GM12878 (cell line): ENCODE data around the gene OMP. TPM values are rescaled to one million over a fixed set of nuclear protein-coding genes. Genes with fewer than 3 reads are reported as not detected.

Source experiments
- ATAC-seq: fragments of 200-7000 bp; cut with Tn5 transposase; 3 replicates; pipeline ENCODE4 v1.9.1; 2020; ENCODE audit warnings: mild to moderate bottlenecking, moderate library complexity
- BruUV-seq: library from RNA; stranded (reverse); fragments of 400-500 nt; replicated peaks from 2 replicates; lab custom pipeline; 2021; lab: Mats Ljungman, UMichigan
- CTCF ChIA-PET: fragments of 300-600 bp; sonication (Branson Sonifier 250); formaldehyde crosslinking; extraction: SDS; loops from one replicate; lab custom pipeline; 2021; ENCODE audit warnings: inconsistent platforms; lab: Yijun Ruan, JAX
- POLR2A ChIA-PET: fragments of 350-600 bp; formaldehyde crosslinking; extraction: SDS; loops from one replicate; lab custom pipeline; 2021; ENCODE audit warnings: inconsistent platforms; lab: Charles Lee
- RAD21 ChIA-PET: fragments of 300-600 bp; sonication (Branson Sonifier 250); formaldehyde crosslinking; loops from one replicate; lab custom pipeline; 2023; ENCODE audit warnings: antibody characterized with exemption; ENCODE audit not compliant: unreplicated experiment; lab: Charles Lee
- SMC1A ChIA-PET: fragments of 300-600 bp; sonication (Branson Sonifier 250); formaldehyde crosslinking; loops from one replicate; lab custom pipeline; 2023; ENCODE audit not compliant: unreplicated experiment, uncharacterized antibody; lab: Charles Lee
- DNase-seq: peaks from one replicate; pipeline ENCODE4 v3.0.0-alpha.2; 2011; ENCODE audit warnings: low read depth, low spot score
- FAIRE-seq: peaks from 3 replicates; lab custom pipeline; 2011; peaks lifted over from hg19 to GRCh38; lab: Jason Lieb, UNC
- H2AFZ ChIP-seq: 2 replicates; pipeline ENCODE4 v1.6.0; 2011; ENCODE audit warnings: low read depth, low read length, control low read depth; ENCODE audit not compliant: control insufficient read depth
- H3K27ac ChIP-seq: 2 replicates; pipeline ENCODE4 v1.5.1; 2011; ENCODE audit warnings: control low read depth; ENCODE audit not compliant: control insufficient read depth, insufficient read depth
- H3K27me3 ChIP-seq, 2 experiments: replicated peaks in 1 of 2; 2 replicates each; pipeline versions ENCODE4 v1.6.0 to v1.6.1; 2011; ENCODE audit warnings: low read length in 1 of 2; ENCODE audit not compliant: control insufficient read depth in 2 of 2, insufficient read depth in 2 of 2
- H3K36me3 ChIP-seq, 2 experiments: 2 replicates each; pipeline ENCODE4 v1.5.1; 2011; ENCODE audit warnings: low read length in 1 of 2; ENCODE audit not compliant: control insufficient read depth in 2 of 2, insufficient read depth in 2 of 2
- H3K4me1 ChIP-seq: 2 replicates; pipeline ENCODE4 v1.6.1; 2011; ENCODE audit warnings: mild to moderate bottlenecking, low read length, moderate library complexity, mixed read lengths; ENCODE audit not compliant: control insufficient read depth, insufficient read depth
- H3K4me2 ChIP-seq: 2 replicates; pipeline ENCODE4 v1.6.0; 2011; ENCODE audit warnings: control low read depth; ENCODE audit not compliant: control insufficient read depth, insufficient read depth
- H3K4me3 ChIP-seq: fragments of 200-600 bp; sonication (generic); 2 replicates; pipeline ENCODE4 v1.5.1; 2016
- H3K79me2 ChIP-seq: 2 replicates; pipeline ENCODE4 v1.6.0; 2011; ENCODE audit warnings: low read length; ENCODE audit not compliant: control insufficient read depth, insufficient read depth
- H3K9ac ChIP-seq: 2 replicates; pipeline ENCODE4 v1.8.0; 2011; ENCODE audit warnings: low read length, control low read depth, mixed read lengths; ENCODE audit not compliant: control insufficient read depth, insufficient read depth
- H3K9me3 ChIP-seq: replicated peaks from 3 replicates; pipeline ENCODE4 v1.5.1; 2011; ENCODE audit warnings: mild to moderate bottlenecking, low read length; ENCODE audit not compliant: control insufficient read depth, insufficient read depth
- H4K20me1 ChIP-seq: 2 replicates; pipeline ENCODE4 v1.6.0; 2011; ENCODE audit not compliant: control insufficient read depth, insufficient read depth
- BCL3 ChIP-seq: IDR thresholded peaks from 2 replicates; pipeline ENCODE4 v1.6.1; 2011; ENCODE audit warnings: borderline replicate concordance, low read depth, mild to moderate bottlenecking, moderate library complexity, low read length; ENCODE audit not compliant: insufficient read depth, poor library complexity, severe bottlenecking
- BCLAF1 ChIP-seq: fragments of 450-650 bp; IDR thresholded peaks from 2 replicates; pipeline ENCODE4 v1.6.1; 2017; ENCODE audit warnings: antibody characterized with exemption, mild to moderate bottlenecking, moderate library complexity
- CEBPB ChIP-seq, 2 experiments: fragments of 150-350 bp in 1 of 2; IDR thresholded peaks; 2 replicates each; pipeline ENCODE4 v1.6.1; 2012 to 2014; ENCODE audit warnings: low read depth in 2 of 2, low read length in 2 of 2, borderline replicate concordance in 1 of 2, inconsistent platforms in 1 of 2
- EGR1 ChIP-seq, 2 experiments: IDR thresholded peaks; 1 replicate in 1 of 2; 2 replicates in 1 of 2; pipeline ENCODE4 v1.6.1; 2011 to 2012; ENCODE audit warnings: low read depth in 2 of 2, low read length in 2 of 2, borderline replicate concordance in 1 of 2, mild to moderate bottlenecking in 1 of 2, moderate library complexity in 1 of 2
- HSF1 ChIP-seq: fragments of 150-350 bp; IDR thresholded peaks from 2 replicates; pipeline ENCODE4 v1.6.1; 2014; ENCODE audit warnings: mild to moderate bottlenecking, low read depth, low read length
- POLR2A ChIP-seq: IDR thresholded peaks from 2 replicates; pipeline ENCODE4 v1.6.1; 2011; ENCODE audit warnings: low read depth, mild to moderate bottlenecking, low read length
- POLR2AphosphoS5 ChIP-seq: IDR thresholded peaks from 2 replicates; pipeline ENCODE4 v1.6.1; 2011; ENCODE audit warnings: mild to moderate bottlenecking, low read length, inconsistent platforms
- SREBF1 ChIP-seq: IDR thresholded peaks from 2 replicates; pipeline ENCODE4 v1.6.1; 2012; ENCODE audit warnings: mild to moderate bottlenecking, low read length
- SREBF2 ChIP-seq: IDR thresholded peaks from 2 replicates; pipeline ENCODE4 v1.6.1; 2012; ENCODE audit warnings: mild to moderate bottlenecking, low read length
- ZNF687 ChIP-seq: fragments of 450-650 bp; IDR thresholded peaks from 2 replicates; pipeline ENCODE4 v1.6.1; 2017; ENCODE audit warnings: mild to moderate bottlenecking, moderate library complexity
- WGBS: methylation state at CpG from one replicate; pipeline ENCODE4 v1.1.6; 2016; ENCODE audit warnings: low lambda C conversion rate; ENCODE audit not compliant: insufficient replicate concordance, insufficient coverage; ENCODE audit errors: missing lambda C conversion rate; 5-methylcytosine and 5-hydroxymethylcytosine counted together
- in situ Hi-C: fragments of 300-500 bp; cut with MboI; formaldehyde crosslinking; loops from 9 replicates; pipeline ENCODE4 v1.14.3; 2018; ENCODE audit warnings: mixed read lengths
- intact Hi-C: fragments of 100-400 bp; cut with micrococcal nuclease; formaldehyde crosslinking; loops from one replicate; pipeline ENCODE4 v1.14.2; 2022; ENCODE audit not compliant: unreplicated experiment
- polyA plus RNA-seq, 11 experiments: library from polyadenylated mRNA; depleted of rRNA in 4 of 11; unstranded in 6 of 11; stranded (reverse) in 5 of 11; fragments of >200 nt; fragmentation: Nextera tagmentation in 4 of 11; fragmentation: Illumina TruSeq in 1 of 11; extraction: Ambion mirVana in 4 of 11; extraction: Trizol in 1 of 11; gene quantifications; 1 replicate in 1 of 11; 2 replicates in 10 of 11; pipeline versions ENCODE4 v1.2.1 to v1.2.3, GENCODE V29; 2011 to 2016; ENCODE audit warnings: inconsistent platforms in 2 of 11, missing spikeins in 2 of 11, low read depth in 1 of 11
- total RNA-seq, 4 experiments: library from RNA; depleted of rRNA in 3 of 4; stranded (reverse); fragments of >200 nt in 3 of 4; fragmentation: Illumina TruSeq in 1 of 4; extraction: Trizol in 1 of 4; gene quantifications; 2 replicates each; pipeline versions ENCODE4 v1.2.1 to v1.2.3, GENCODE V29; 2013 to 2021

The OMP gene
- total and polyA plus RNA-seq, 10 of the 15 experiments (the other 5 are each of a cell fraction or from before 2014, with no cell fraction given), result not detected

GRCh38 chr11:77141034-77141433 is 38.4 kb downstream of the OMP start (continued):
- TF ChIP-seq BCLAF1, result no peak

DNA sequence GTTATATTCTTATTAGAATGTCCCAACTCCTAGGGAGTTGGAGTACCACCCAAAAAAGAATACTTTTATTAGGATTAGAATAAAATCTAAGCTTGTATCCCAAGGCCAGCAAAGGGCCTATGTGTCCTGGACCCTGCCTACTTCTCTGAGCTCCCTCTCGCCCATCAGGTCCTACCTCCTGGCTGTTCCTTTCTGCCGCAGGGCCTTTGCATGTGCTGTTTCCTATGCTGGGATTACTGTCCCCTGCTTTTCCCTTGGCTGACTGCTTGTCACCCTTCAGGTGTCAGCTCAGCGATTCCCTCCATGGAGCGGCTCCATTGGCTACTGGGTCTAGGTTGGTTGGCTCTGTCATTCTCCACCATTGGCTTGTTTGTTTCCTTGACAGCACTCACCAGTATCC is 38.8 kb downstream of the OMP start:
- H3K4me2 ChIP-seq, result no peak overlapping the region
- POLR2A ChIA-PET, result no interaction called here
- no peak for DNase-seq
- no peak for TF ChIP-seq SREBF1
- no peak for TF ChIP-seq CEBPB (IDR thresholded peaks at IDR 0.05; ENCODE audit: borderline replicate concordance in 1 of 2, low read depth in 2 of 2, low read length in 2 of 2)
- no peak for TF ChIP-seq HSF1
- no peak for TF ChIP-seq BCL3
- no peak for TF ChIP-seq POLR2AphosphoS5
- TF ChIP-seq EGR1 (IDR thresholded peaks at IDR 0.05; ENCODE audit: borderline replicate concordance in 1 of 2, low read depth in 2 of 2, low read length in 2 of 2), result no peak
- TF ChIP-seq ZNF687, result no peak
- no peak for TF ChIP-seq SREBF2
- TF ChIP-seq POLR2A, result no peak
- TF ChIP-seq, all 136 proteins: peak for 0
- intact Hi-C loops, result no loop called here
- no peak overlapping the region for H3K27ac ChIP-seq
- no peaks in the 10 kb centered on the region; a peak in 2 of 4 replicates for H3K27me3 ChIP-seq
- ChIA-PET SMC1A (no interaction called here), RAD21 (no interaction called here), CTCF (interaction anchor here (0.6 to 2.0 kb wide), 2 partner anchors 14 to 134 kb away, joined by 3 to 8 read pairs; partner anchors contain the start of gene MYO7A)
- in situ Hi-C loops, result no loop called here
- no peak for ATAC-seq
- no peaks in the 10 kb centered on the region for H3K36me3 ChIP-seq
- H3K9me3 ChIP-seq, result no peaks in the 10 kb centered on the region
- no peak overlapping the region for H3K9ac ChIP-seq
- no peak overlapping the region for H3K4me3 ChIP-seq
- no peaks in the 10 kb centered on the region for H4K20me1 ChIP-seq
- 48% methylated on average over 4 of the region's 4 CpGs for WGBS
- no peak overlapping the region for H2AFZ ChIP-seq
- H3K4me1 ChIP-seq, result no peaks in the 10 kb centered on the region
- FAIRE-seq, result no peak
- no TSS peak for BruUV-seq
- no peaks in the 10 kb centered on the region for H3K79me2 ChIP-seq
